ENCODE results near the gene YLPM1. TPM values are rescaled to one million over a fixed set of nuclear protein-coding genes. Genes with fewer than 3 reads are reported as not detected.
A peak's percentile ranks its signal among the peaks of the same experiment; 100 is the strongest.
"Not testable (repeated sequence)": the region's sequence is repeated elsewhere in the genome, so short reads cannot be mapped to it uniquely, and the experiment has no call there.

The YLPM1 gene
- total RNA-seq, 2 experiments from 2014 or later: 58.2 to 58.4 TPM

- Mint-ChIP-seq H3K4me3 (no peak overlapping the region), H3K27me3 (ENCODE audit: low read depth) (no peaks in the 10 kb centered on the region), H3K4me1 (ENCODE audit: low read depth) (no peaks in the 10 kb centered on the region), H3K27ac (no peak overlapping the region), H3K36me3 (ENCODE audit: low read depth) (no peaks in the 10 kb centered on the region), H3K9me3 (ENCODE audit: insufficient read depth) (no peaks in the 10 kb centered on the region)
- ATAC-seq (no peak), DNase-seq (no peak)
- CTCF ChIA-PET: interaction anchor here (0.9 to 1.3 kb wide), 2 partner anchors 8 to 9 kb away, joined by 3 to 4 read pairs; partner anchors contain the start of gene YLPM1
- POLR2A ChIA-PET: no interaction called here
Measured at GRCh38 chr14:74754157-74754556, 9.0 kb upstream of the YLPM1 start.

DNA sequence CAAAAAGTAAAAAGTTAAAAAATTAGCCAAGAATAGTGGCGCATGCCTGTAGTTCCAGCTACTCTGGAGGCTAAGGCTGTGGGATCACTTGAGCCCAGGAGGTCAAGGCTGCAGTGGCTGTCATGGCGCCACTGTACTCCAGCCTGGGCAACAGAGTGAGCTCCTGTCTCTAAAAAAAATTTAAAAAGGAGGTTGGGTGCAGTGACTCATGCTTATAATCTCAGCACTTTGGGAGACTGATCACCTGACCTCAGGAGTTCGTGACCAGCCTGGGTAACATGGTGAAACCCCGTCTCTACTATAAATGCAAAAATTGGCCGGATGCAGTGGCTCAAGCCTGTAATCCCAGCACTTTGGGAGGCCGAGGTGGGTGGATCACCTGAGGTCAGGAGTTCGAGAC is 8.2 kb upstream of the YLPM1 start:
- Mint-ChIP-seq H3K27me3 (ENCODE audit: low read depth) (peaks cover 2% of the 10 kb centered on the region), H3K4me1 (ENCODE audit: low read depth) (no peaks in the 10 kb centered on the region), H3K27ac (no peak overlapping the region), H3K36me3 (ENCODE audit: low read depth) (no peaks in the 10 kb centered on the region), H3K4me3 (no peak overlapping the region), H3K9me3 (ENCODE audit: insufficient read depth) (no peaks in the 10 kb centered on the region)
- POLR2A ChIA-PET: no interaction called here
- ATAC-seq (no peak), DNase-seq (no peak)
- CTCF ChIA-PET: interaction anchor here (1.3 kb wide), 1 partner anchor 7 kb away, joined by 4 read pairs; no protein-coding TSS in a partner anchor

GRCh38 chr14:74756326-74756725 is 6.8 kb upstream of the YLPM1 start:
- ChIA-PET CTCF (no interaction called here), POLR2A (no interaction called here)
- Mint-ChIP-seq H3K4me1 (ENCODE audit: low read depth) (no peaks in the 10 kb centered on the region), H3K27me3 (ENCODE audit: low read depth) (peaks cover 2% of the 10 kb centered on the region), H3K36me3 (ENCODE audit: low read depth) (no peaks in the 10 kb centered on the region), H3K4me3 (no peak overlapping the region), H3K9me3 (ENCODE audit: insufficient read depth) (no peaks in the 10 kb centered on the region), H3K27ac (no peak overlapping the region)
- no peak for DNase-seq
- no peak for ATAC-seq

GRCh38 chr14:74758505-74758904 is 4.6 kb upstream of the YLPM1 start:
- DNase-seq; H3K4me3 Mint-ChIP-seq; H3K4me1 Mint-ChIP-seq (ENCODE audit: low read depth); H3K27ac Mint-ChIP-seq; H3K9me3 Mint-ChIP-seq (ENCODE audit: insufficient read depth); H3K27me3 Mint-ChIP-seq (ENCODE audit: low read depth); ATAC-seq; H3K36me3 Mint-ChIP-seq (ENCODE audit: low read depth): not testable (repeated sequence)
- CTCF ChIA-PET: interaction anchor here (1.3 kb wide), 1 partner anchor 46 kb away, joined by 5 read pairs; no protein-coding TSS in a partner anchor
- POLR2A ChIA-PET: interaction anchor here (0.6 kb wide), 1 partner anchor 120 kb away, joined by 4 read pairs; no protein-coding TSS in a partner anchor

DNA sequence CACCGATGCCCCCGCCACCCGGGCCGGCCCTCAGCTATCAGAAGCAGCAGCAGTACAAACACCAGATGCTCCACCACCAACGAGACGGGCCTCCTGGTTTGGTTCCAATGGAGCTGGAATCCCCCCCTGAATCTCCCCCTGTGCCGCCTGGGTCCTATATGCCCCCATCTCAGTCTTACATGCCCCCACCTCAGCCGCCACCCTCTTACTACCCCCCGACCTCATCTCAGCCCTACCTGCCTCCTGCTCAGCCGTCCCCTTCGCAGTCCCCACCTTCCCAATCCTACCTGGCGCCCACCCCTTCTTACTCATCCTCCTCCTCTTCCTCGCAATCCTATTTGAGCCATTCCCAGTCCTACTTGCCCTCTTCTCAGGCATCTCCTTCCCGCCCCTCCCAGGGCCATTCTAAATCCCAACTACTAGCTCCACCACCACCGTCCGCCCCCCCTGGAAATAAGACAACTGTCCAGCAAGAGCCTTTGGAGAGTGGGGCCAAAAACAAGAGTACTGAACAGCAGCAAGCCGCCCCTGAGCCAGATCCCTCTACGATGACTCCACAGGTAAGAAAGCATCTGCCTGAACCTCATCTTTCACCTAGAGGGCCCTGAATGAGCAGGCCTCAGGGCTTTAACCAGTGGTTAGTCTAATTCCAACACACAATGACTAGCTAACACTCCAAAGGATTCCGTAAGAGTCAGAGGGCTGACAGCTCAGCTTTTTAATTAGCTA is 851 bp downstream of the YLPM1 start:
- peak; percentile 24 for DNase-seq
- POLR2A ChIA-PET: interaction anchor here (0.7 to 2.2 kb wide), 11 partner anchors 13 to 361 kb away, joined by 3 to 21 read pairs (median 3); no protein-coding TSS in a partner anchor
- Mint-ChIP-seq H3K27me3 (ENCODE audit: low read depth) (peaks cover 2% of the 10 kb centered on the region), H3K4me1 (ENCODE audit: low read depth) (peaks cover 46% of the 10 kb centered on the region), H3K9me3 (ENCODE audit: insufficient read depth) (no peaks in the 10 kb centered on the region), H3K4me3 (peak overlapping the region; percentile 92), H3K36me3 (ENCODE audit: low read depth) (peaks cover 42% of the 10 kb centered on the region), H3K27ac (peak overlapping the region; percentile 86)
- no peak for ATAC-seq
- CTCF ChIA-PET: interaction anchor here (0.6 to 3.4 kb wide), 17 partner anchors 10 to 154 kb away, joined by 3 to 29 read pairs (median 5); partner anchors contain the start of gene LTBP2

- ATAC-seq (peak; percentile 22), DNase-seq (peak; percentile 33)
- CTCF ChIA-PET: no interaction called here
- peak overlapping the region; percentile 60 for H3K27ac Mint-ChIP-seq
- H3K27me3 Mint-ChIP-seq (ENCODE audit: low read depth): no peaks in the 10 kb centered on the region
- no peaks in the 10 kb centered on the region for H3K9me3 Mint-ChIP-seq (ENCODE audit: insufficient read depth)
- POLR2A ChIA-PET: no interaction called here
- peaks cover 43% of the 10 kb centered on the region for H3K36me3 Mint-ChIP-seq (ENCODE audit: low read depth)
- peaks cover 48% of the 10 kb centered on the region for H3K4me1 Mint-ChIP-seq (ENCODE audit: low read depth)
- H3K4me3 Mint-ChIP-seq: peak overlapping the region; percentile 92
Measured at GRCh38 chr14:74765721-74766120, 2.6 kb downstream of the YLPM1 start.

DNA sequence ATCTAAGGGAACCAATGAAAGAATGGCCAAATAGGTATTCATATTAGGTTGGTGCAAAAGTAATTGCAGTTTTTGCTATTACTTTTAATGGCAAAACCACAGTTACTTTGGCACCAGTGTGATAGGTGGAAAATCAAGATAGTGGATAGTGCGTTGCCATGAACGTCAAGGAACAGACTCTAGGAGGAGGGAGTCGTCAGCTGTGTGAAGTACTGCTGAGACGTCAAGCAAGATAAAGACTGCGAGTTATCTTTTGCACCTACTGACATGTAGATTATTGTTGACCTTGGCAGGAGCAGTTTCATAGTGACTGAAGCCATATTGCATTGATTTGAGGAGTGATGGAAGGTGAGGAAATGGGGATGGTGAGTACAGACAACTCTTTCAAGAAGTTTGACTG is 8.3 kb downstream of the YLPM1 start:
- H3K27me3 Mint-ChIP-seq (ENCODE audit: low read depth): no peaks in the 10 kb centered on the region
- DNase-seq: no peak
- H3K9me3 Mint-ChIP-seq (ENCODE audit: insufficient read depth): no peaks in the 10 kb centered on the region
- no peak for ATAC-seq
- peaks cover 29% of the 10 kb centered on the region for H3K36me3 Mint-ChIP-seq (ENCODE audit: low read depth)
- no peak overlapping the region for H3K27ac Mint-ChIP-seq
- ChIA-PET POLR2A (no interaction called here), CTCF (interaction anchor here (0.7 to 1.4 kb wide), 4 partner anchors 24 to 162 kb away, joined by 3 read pairs; no protein-coding TSS in a partner anchor)
- no peak overlapping the region for H3K4me3 Mint-ChIP-seq
- H3K4me1 Mint-ChIP-seq (ENCODE audit: low read depth): peaks cover 23% of the 10 kb centered on the region

GRCh38 chr14:74784634-74785033 is 21.5 kb downstream of the YLPM1 start:
- H3K36me3 Mint-ChIP-seq (ENCODE audit: low read depth): peaks cover 63% of the 10 kb centered on the region

GRCh38 chr14:74785056-74785613 is 22.0 kb downstream of the YLPM1 start:
- CTCF ChIA-PET: interaction anchor here (0.6 to 3.0 kb wide), 8 partner anchors 9 to 231 kb away, joined by 3 to 11 read pairs (median 4); partner anchors contain the start of gene YLPM1
- Mint-ChIP-seq H3K4me1 (ENCODE audit: low read depth) (peaks cover 16% of the 10 kb centered on the region), H3K27me3 (ENCODE audit: low read depth) (no peaks in the 10 kb centered on the region), H3K9me3 (ENCODE audit: insufficient read depth) (no peaks in the 10 kb centered on the region), H3K36me3 (ENCODE audit: low read depth) (peaks cover 66% of the 10 kb centered on the region), H3K27ac (peak overlapping the region; percentile 31), H3K4me3 (no peak overlapping the region)
- no peak for DNase-seq
- ATAC-seq: no peak
- POLR2A ChIA-PET: interaction anchor here (1.4 kb wide), 1 partner anchor 22 kb away, joined by 5 read pairs; the partner anchor contains the start of gene YLPM1

More at GRCh38 chr14:74784634-74785033, 21.5 kb downstream of the YLPM1 start:
- Mint-ChIP-seq H3K9me3 (ENCODE audit: insufficient read depth) (no peaks in the 10 kb centered on the region), H3K27me3 (ENCODE audit: low read depth) (no peaks in the 10 kb centered on the region), H3K4me1 (ENCODE audit: low read depth) (peaks cover 16% of the 10 kb centered on the region), H3K27ac (peak overlapping the region; percentile 10), H3K4me3 (no peak overlapping the region)
- POLR2A ChIA-PET: no interaction called here
- ATAC-seq (peak; percentile 23), DNase-seq (no peak)
- CTCF ChIA-PET: interaction anchor here (0.6 to 3.0 kb wide), 6 partner anchors 10 to 231 kb away, joined by 3 to 11 read pairs (median 7); partner anchors contain the start of gene YLPM1

- ChIA-PET CTCF (no interaction called here), POLR2A (no interaction called here)
- no peak for DNase-seq
- Mint-ChIP-seq H3K4me1 (ENCODE audit: low read depth) (peaks cover 22% of the 10 kb centered on the region), H3K27me3 (ENCODE audit: low read depth) (no peaks in the 10 kb centered on the region), H3K36me3 (ENCODE audit: low read depth) (peaks cover 58% of the 10 kb centered on the region), H3K9me3 (ENCODE audit: insufficient read depth) (no peaks in the 10 kb centered on the region), H3K4me3 (no peak overlapping the region), H3K27ac (peak overlapping the region; percentile 34)
- no peak for ATAC-seq
Measured at GRCh38 chr14:74786796-74787315, 23.7 kb downstream of the YLPM1 start.

- Mint-ChIP-seq H3K36me3 (ENCODE audit: low read depth) (peaks cover 51% of the 10 kb centered on the region), H3K4me3 (peak overlapping the region; percentile 71), H3K4me1 (ENCODE audit: low read depth) (peaks cover 41% of the 10 kb centered on the region), H3K9me3 (ENCODE audit: insufficient read depth) (no peaks in the 10 kb centered on the region), H3K27ac (peak overlapping the region; percentile 77), H3K27me3 (ENCODE audit: low read depth) (no peaks in the 10 kb centered on the region)
- CTCF ChIA-PET: interaction anchor here (0.9 to 2.1 kb wide), 5 partner anchors 8 to 184 kb away, joined by 3 to 11 read pairs (median 5); partner anchors contain the start of gene YLPM1
- POLR2A ChIA-PET: interaction anchor here (2.2 kb wide), 1 partner anchor 29 kb away, joined by 21 read pairs; the partner anchor contains the start of gene YLPM1
- peak; percentile 70 for ATAC-seq
- DNase-seq: peak; percentile 41
Measured at GRCh38 chr14:74792249-74793039, 29.3 kb downstream of the YLPM1 start.

All from activated CD8-positive, alpha-beta T cell treated with anti-CD3 and anti-CD28 coated beads, Interleukin-2, amount 10 ng/mL, durations not matched to agents 7 days and 5 days (primary cell).